Panc1 (cell line): ENCODE results near the gene SHQ1. TPM values are rescaled to one million over a fixed set of nuclear protein-coding genes. Genes with fewer than 3 reads are reported as not detected.

ENCODE experiments used
- ATAC-seq: fragments of 200-7000 bp; cut with Tn5 transposase; 2 replicates; pipeline ENCODE4 v1.9.1; 2020; ENCODE audit warnings: mild to moderate bottlenecking, moderate library complexity
- BruUV-seq: library from RNA; stranded (reverse); fragments of 400-500 nt; replicated peaks from 2 replicates; lab custom pipeline; 2021; lab: Mats Ljungman, UMichigan
- CTCF ChIA-PET: fragments of 300-600 bp; sonication (Branson Sonifier 250); formaldehyde crosslinking; loops from one replicate; lab custom pipeline; 2022; ENCODE audit warnings: antibody characterized with exemption; lab: Charles Lee
- POLR2A ChIA-PET: fragments of 300-600 bp; sonication (Branson Sonifier 250); formaldehyde crosslinking; loops from one replicate; lab custom pipeline; 2022; ENCODE audit warnings: antibody characterized with exemption; lab: Charles Lee
- DNase-seq: peaks from one replicate; pipeline ENCODE4 v3.0.0-alpha.2; 2010; ENCODE audit warnings: low read depth, low spot score
- H3K27ac ChIP-seq: 2 replicates; pipeline ENCODE4 v1.5.1; 2011; ENCODE audit warnings: mild to moderate bottlenecking, low read length, inconsistent platforms
- H3K27me3 ChIP-seq: fragments of 200-500 bp; sonication (Bioruptor generic); 2 replicates; pipeline ENCODE4 v1.6.0; 2014; ENCODE audit warnings: low read length, inconsistent platforms; ENCODE audit not compliant: control insufficient read depth, insufficient read depth
- H3K36me3 ChIP-seq: fragments of 200-500 bp; sonication (Bioruptor generic); 2 replicates; pipeline ENCODE4 v1.5.1; 2014; ENCODE audit warnings: inconsistent platforms, mild to moderate bottlenecking, low read length, moderate library complexity; ENCODE audit not compliant: control insufficient read depth, insufficient read depth
- H3K4me1 ChIP-seq: 2 replicates; pipeline ENCODE4 v1.5.1; 2011; ENCODE audit warnings: inconsistent platforms, mild to moderate bottlenecking, low read length, moderate library complexity; ENCODE audit not compliant: control insufficient read depth, insufficient read depth
- H3K4me3 ChIP-seq, 2 experiments: 2 replicates each; pipeline ENCODE4 v1.5.1; 2011 to 2012; ENCODE audit warnings: low read depth in 2 of 2, low read length in 2 of 2, mild to moderate bottlenecking in 2 of 2, inconsistent platforms in 1 of 2, moderate library complexity in 1 of 2
- H3K9me3 ChIP-seq: fragments of 200-500 bp; sonication (Bioruptor generic); 2 replicates; pipeline ENCODE4 v1.5.1; 2014; ENCODE audit warnings: low read depth, mild to moderate bottlenecking, inconsistent platforms, low read length, moderate library complexity; ENCODE audit not compliant: control insufficient read depth, insufficient read depth
- POLR2AphosphoS5 ChIP-seq: IDR thresholded peaks from 2 replicates; pipeline ENCODE4 v1.6.1; 2012; ENCODE audit warnings: mild to moderate bottlenecking, low read depth, low read length, moderate library complexity
- REST ChIP-seq, 2 experiments: IDR thresholded peaks; 2 replicates each; pipeline ENCODE4 v1.6.1; 2011 to 2012; ENCODE audit warnings: low read depth in 2 of 2, control low read depth in 1 of 2, low read length in 1 of 2, mild to moderate bottlenecking in 1 of 2, moderate library complexity in 1 of 2; ENCODE audit not compliant: insufficient read depth in 1 of 2
- SIN3A ChIP-seq: IDR thresholded peaks from 2 replicates; pipeline ENCODE4 v1.6.1; 2012; ENCODE audit warnings: low read depth, mild to moderate bottlenecking, low read length, moderate library complexity, borderline replicate concordance; ENCODE audit not compliant: insufficient read depth
- TCF7L2 ChIP-seq: IDR thresholded peaks from 2 replicates; pipeline ENCODE4 v1.6.1; 2011; ENCODE audit warnings: mild to moderate bottlenecking, low read depth, low read length, inconsistent platforms
- in situ Hi-C: cut with HindIII; loops from 2 replicates; pipeline ENCODE4 v1.10.0; 2016; ENCODE audit warnings: low sequenced_read_pairs, low pct_unique_long_range_greater_than_20kb
- intact Hi-C: fragments of 100-400 bp; cut with micrococcal nuclease; formaldehyde crosslinking; loops from one replicate; pipeline ENCODE4 v1.10.0; 2022; ENCODE audit not compliant: unreplicated experiment
- total RNA-seq: library from RNA; stranded (reverse); gene quantifications from one replicate; pipeline ENCODE4 v1.2.1, GENCODE V29; 2021; ENCODE audit not compliant: unreplicated experiment
- TF ChIP-seq, protein P1 (sequence below): fragments of 450-650 bp; IDR thresholded peaks from 2 replicates; pipeline ENCODE4 v1.5.1; 2017; ENCODE audit warnings: mild to moderate bottlenecking

Gene SHQ1
- total RNA-seq, 1 experiment from 2014 or later = 21.0 TPM

DNA sequence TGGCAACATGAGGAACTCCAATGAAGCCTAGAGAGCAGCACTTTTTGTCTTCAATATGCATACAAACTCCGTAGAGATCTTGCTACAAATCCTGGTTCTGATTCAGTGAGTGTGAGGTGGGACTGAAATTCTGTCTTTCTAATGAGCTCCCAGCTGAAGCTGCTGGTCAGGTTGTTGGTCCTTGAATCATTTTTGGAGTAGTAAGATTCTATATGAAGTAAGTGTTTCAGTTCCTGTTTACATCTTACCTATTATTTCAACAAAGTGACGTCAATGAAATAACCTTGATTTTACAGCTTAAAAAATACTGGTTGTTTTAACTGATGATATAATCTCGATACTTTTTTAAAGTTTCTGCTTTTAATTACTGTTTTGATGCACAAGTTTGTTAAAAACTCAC is 33.9 kb downstream of the SHQ1 start:
- DNase-seq = no peak
- no peak overlapping the region for H3K4me3 ChIP-seq
- H3K4me1 ChIP-seq = no peaks in the 10 kb centered on the region
- ChIA-PET CTCF (no interaction called here), POLR2A (no interaction called here)
- no peak overlapping the region for H3K27ac ChIP-seq
- H3K27me3 ChIP-seq = no peaks in the 10 kb centered on the region
- H3K36me3 ChIP-seq = no peaks in the 10 kb centered on the region; the same call in 1 of the 2 replicates
- TF ChIP-seq SIN3A (no peak), REST (IDR thresholded peaks at IDR 0.05; ENCODE audit: insufficient read depth in 1 of 2, low read depth in 2 of 2, low read length in 1 of 2) (no peak), POLR2AphosphoS5 (no peak), TCF7L2 (no peak)
- TF ChIP-seq, protein P1, sequence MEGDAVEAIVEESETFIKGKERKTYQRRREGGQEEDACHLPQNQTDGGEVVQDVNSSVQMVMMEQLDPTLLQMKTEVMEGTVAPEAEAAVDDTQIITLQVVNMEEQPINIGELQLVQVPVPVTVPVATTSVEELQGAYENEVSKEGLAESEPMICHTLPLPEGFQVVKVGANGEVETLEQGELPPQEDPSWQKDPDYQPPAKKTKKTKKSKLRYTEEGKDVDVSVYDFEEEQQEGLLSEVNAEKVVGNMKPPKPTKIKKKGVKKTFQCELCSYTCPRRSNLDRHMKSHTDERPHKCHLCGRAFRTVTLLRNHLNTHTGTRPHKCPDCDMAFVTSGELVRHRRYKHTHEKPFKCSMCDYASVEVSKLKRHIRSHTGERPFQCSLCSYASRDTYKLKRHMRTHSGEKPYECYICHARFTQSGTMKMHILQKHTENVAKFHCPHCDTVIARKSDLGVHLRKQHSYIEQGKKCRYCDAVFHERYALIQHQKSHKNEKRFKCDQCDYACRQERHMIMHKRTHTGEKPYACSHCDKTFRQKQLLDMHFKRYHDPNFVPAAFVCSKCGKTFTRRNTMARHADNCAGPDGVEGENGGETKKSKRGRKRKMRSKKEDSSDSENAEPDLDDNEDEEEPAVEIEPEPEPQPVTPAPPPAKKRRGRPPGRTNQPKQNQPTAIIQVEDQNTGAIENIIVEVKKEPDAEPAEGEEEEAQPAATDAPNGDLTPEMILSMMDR = no peak
- ATAC-seq = no peak
- intact Hi-C loops (loop anchor here (10.0 kb wide), 1 partner anchor 940 kb away; no protein-coding TSS in a partner anchor), in situ Hi-C loops (no loop called here)
- no peaks in the 10 kb centered on the region for H3K9me3 ChIP-seq
- no TSS peak for BruUV-seq

- H3K36me3 ChIP-seq = no peaks in the 10 kb centered on the region; the same call in 1 of the 2 replicates
- POLR2A ChIA-PET = no interaction called here
- H3K27me3 ChIP-seq = no peaks in the 10 kb centered on the region
- intact Hi-C loops = loop anchor here (10.0 kb wide), 1 partner anchor 937 kb away; no protein-coding TSS in a partner anchor
- H3K4me1 ChIP-seq = no peaks in the 10 kb centered on the region
- no peak for ATAC-seq
- no TSS peak for BruUV-seq
- no peak overlapping the region for H3K4me3 ChIP-seq
- no peak overlapping the region for H3K27ac ChIP-seq
- no peaks in the 10 kb centered on the region for H3K9me3 ChIP-seq
- TF ChIP-seq SIN3A = no peak
- TF ChIP-seq, protein P1 = no peak
- TF ChIP-seq POLR2AphosphoS5 = no peak
- DNase-seq = no peak
- CTCF ChIA-PET = no interaction called here
- in situ Hi-C loops = no loop called here
These were observed 36.0 kb downstream of the SHQ1 start for GRCh38 chr3:72812201-72812600.
